22Rv1 (cell line): Measurements from ENCODE around the gene PMM2.

Source experiments
- H3K27ac ChIP-seq: fragments of 450-650 bp; 2 replicates; pipeline ENCODE4 v1.5.1; 2017
- CTCF ChIP-seq: fragments of 450-650 bp; IDR thresholded peaks from 2 replicates; pipeline ENCODE4 v1.5.1; 2017; ENCODE audit warnings: mild to moderate bottlenecking
- ZFX ChIP-seq: fragments of 450-650 bp; IDR thresholded peaks from 2 replicates; pipeline ENCODE4 v1.6.1; 2017; ENCODE audit warnings: antibody characterized with exemption, borderline replicate concordance

PMM2 gene

GRCh38 chr16:8807189-8807588, 9.6 kb downstream of the PMM2 start:
- no peak overlapping the region for H3K27ac ChIP-seq
- TF ChIP-seq CTCF (no peak), ZFX (no peak)

- no peak overlapping the region for H3K27ac ChIP-seq
- no peak for TF ChIP-seq ZFX
- no peak for TF ChIP-seq CTCF
Measured at GRCh38 chr16:8808009-8808408, 10.4 kb downstream of the PMM2 start.

GRCh38 chr16:8808613-8809353, 11.1 kb downstream of the PMM2 start:
- no peak overlapping the region for H3K27ac ChIP-seq
- TF ChIP-seq ZFX (no peak), CTCF (no peak)

- no peak overlapping the region for H3K27ac ChIP-seq
- no peak for TF ChIP-seq ZFX
- no peak for TF ChIP-seq CTCF
Measured at GRCh38 chr16:8812162-8812843, 14.7 kb downstream of the PMM2 start.

- TF ChIP-seq CTCF (no peak), ZFX (no peak)
- H3K27ac ChIP-seq, result no peak overlapping the region
Measured at GRCh38 chr16:8814095-8814806, 16.6 kb downstream of the PMM2 start.

- TF ChIP-seq CTCF, result no peak
- TF ChIP-seq ZFX, result no peak
- no peak overlapping the region for H3K27ac ChIP-seq
Measured at GRCh38 chr16:8816967-8817655, 19.5 kb downstream of the PMM2 start.
